Middle frontal gyrus (tissue), 1 donor: ENCODE data around the gene TNFRSF12A.

Experiments
- DNase-seq: peaks from one replicate; pipeline ENCODE4 v3.0.0-alpha.2; 2015; ENCODE audit warnings: low spot score; ENCODE audit errors: extremely low spot score

TNFRSF12A gene

DNA sequence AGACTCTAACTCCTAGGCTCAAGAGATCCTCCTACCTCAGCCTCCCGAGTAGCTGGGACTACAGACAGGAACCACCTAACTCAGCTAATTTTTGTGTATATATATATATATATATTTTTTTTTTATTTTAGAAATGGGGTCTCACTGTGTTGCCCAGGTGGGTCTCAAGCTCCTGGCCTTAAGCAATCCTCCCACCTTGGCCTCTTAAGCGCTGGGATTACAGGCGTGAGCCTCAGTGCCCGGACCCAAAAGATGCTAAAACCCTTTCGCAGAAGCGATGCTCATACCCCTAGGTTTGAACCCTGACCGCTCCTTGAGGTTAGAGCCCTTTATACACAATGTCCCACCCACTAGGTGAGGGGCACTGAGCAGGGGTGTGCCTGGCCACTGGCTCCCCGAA is 9.7 kb upstream of the TNFRSF12A start:
- no peak for DNase-seq

DNA sequence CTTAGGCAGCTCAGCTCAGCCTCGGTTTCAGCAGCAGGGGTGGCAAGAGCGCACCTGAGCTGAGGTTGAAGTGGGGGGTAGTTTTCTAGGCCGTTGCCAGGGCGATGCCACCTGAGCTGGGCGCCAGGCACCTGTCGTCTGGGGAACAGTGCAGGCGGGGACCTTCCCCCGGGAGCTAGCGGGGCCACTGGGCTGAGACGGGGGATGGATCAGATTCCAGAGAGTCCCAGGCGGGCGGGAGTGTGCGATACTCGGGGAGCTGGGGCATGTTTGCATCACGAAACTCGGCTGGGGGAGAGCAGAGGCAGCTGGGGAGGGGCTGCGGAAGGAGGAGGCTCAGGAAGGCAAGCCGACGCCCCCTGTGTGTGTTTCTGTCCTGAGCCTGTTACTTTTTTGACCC is 7.9 kb upstream of the TNFRSF12A start:
- DNase-seq = no peak

GRCh38 chr16:3012828-3013420 is 7.2 kb upstream of the TNFRSF12A start, which contains the start of gene CLDN9:
TSS of gene CLDN9 (plus strand) at chr16:3012923. CDS start at chr16:3013363, 440 bp downstream.
- DNase-seq = no peak

GRCh38 chr16:3013491-3013951 is 6.6 kb upstream of the TNFRSF12A start:
- no peak for DNase-seq

GRCh38 chr16:3013998-3014690 is 6.0 kb upstream of the TNFRSF12A start:
- DNase-seq = no peak

GRCh38 chr16:3014971-3015370 is 5.2 kb upstream of the TNFRSF12A start:
- DNase-seq = no peak

GRCh38 chr16:3015865-3016521 is 4.2 kb upstream of the TNFRSF12A start:
- DNase-seq = no peak

GRCh38 chr16:3017344-3017743 is 2.8 kb upstream of the TNFRSF12A start:
- DNase-seq = no peak

DNA sequence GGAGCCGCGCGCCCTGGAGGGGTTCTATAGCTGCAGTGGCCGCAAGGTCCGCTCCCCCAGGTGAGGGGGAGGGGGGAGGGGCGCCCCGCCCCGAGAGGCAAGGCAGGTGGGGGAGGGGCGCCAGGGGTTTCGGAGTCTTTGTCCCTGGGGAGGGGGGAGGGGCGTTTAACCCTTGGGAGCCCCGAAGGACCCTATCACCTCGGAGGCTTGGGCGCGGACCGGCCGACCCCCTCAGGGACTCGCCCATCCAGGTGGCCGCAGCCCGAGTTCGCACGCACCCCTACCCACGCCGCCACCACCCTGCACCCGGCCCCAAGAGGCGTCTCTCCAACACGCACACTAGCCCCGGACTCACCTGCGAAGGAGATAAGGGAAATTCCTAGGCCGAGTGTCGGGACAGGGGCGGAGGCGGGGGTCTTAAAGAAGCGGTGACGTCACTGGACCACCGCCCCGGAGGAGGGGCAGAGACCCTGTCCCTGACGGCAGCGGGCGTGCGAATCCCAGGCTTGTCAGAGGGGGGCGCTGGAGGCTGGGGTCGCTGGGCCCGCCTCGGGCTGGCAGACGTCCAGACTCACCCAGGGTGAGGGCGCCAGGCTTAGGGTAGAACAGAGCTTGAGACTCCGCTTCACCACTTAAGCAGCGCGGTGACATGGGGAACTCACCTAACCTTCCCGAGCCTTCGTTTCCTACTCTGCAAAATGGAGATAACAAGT is 2.2 kb upstream of the TNFRSF12A start, which contains the start of gene CLDN6:
CLDN6 (minus strand) TSS at position 390 of the 713 bp plus-strand sequence. CDS start 2,162 bp downstream, outside the sequence.
- DNase-seq = no peak

DNA sequence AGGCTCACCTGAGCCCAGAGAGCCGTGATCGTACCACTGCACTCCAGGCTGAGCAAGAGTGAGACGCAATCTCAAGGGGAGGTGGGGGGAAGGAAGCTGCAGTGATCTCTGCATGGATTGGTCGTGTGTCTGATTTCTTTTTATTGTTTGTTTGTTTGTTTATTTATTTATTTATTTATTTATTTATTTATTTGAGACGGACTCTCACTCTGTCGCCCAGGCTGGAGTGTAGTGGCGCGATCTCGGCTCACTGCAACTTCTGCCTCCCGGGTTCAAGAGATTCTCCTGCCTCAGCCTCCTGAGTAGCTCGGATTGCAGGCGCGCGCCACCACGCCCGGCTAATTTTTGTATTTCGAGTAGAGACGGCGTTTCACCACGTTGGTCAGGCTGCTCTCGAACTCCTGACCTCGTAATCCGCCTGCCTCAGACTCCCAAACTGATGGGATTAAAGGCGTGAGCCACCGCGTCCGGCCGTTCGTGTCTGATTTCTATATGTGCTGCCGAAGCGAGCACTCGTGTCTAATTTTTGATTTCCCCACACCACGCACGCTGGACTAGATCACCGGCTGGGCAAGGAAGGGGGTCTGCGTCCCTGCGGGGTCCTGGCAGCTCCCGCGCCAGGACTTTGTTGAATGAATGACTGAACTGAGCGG is 448 bp upstream of the TNFRSF12A start:
- no peak for DNase-seq

GRCh38 chr16:3020604-3021448 is 658 bp downstream of the TNFRSF12A start:
- DNase-seq = no peak

- no peak for DNase-seq
These were observed 1.5 kb downstream of the TNFRSF12A start for GRCh38 chr16:3021449-3022207.

DNA sequence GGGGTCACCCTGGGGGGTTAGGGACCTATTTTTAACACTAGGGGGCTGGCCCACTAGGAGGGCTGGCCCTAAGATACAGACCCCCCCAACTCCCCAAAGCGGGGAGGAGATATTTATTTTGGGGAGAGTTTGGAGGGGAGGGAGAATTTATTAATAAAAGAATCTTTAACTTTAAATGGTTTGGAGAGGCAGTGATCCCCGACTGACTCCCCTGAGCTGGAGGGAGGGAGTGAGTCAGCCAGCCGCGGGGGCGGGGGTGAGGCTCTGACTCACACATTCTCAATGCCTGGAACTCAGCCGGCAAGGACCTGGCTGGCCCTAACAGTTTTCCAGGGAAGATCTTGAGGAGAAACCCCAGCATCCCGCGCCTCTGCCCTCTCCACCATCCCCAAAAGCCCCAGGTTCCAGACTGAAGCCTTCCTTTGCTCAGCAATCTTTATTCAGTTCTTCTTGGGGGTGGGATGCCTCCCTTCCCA is 2.1 kb downstream of the TNFRSF12A start:
- DNase-seq = no peak

DNA sequence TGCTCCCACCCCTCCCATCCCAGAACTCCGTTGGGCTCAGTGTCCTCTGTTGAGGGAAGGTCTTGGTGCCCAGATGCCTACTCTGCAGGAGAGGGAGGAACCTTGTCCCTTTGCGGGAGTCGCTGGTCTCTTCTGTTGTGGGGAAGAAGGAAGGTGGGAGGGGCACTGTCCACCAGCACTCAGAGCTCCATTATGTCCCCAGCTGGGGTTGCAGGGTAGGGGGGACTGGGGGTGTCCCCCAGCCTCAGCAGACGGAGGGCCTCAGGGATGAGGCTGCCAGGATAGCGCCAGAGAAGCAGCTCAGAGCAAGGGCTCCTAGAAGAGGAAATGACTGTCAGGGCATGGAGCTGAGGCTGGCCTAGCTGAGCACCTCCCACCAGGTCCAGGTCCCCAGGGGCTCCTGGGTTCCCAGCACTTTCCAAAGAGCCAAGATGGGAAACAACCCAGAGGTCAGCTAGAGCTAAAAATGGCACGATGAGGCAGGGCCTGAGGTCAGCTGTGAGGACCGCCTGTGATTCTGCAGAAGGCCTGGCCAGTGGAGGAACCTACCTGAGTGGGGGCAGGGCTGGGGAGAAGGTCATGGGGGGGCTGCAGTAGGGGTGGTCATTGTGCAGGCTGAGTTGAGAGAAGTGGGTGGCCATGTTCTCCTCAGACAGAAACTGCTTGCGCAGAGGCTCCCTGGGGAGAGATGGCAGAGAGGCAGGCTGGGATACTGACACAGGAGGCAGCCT is 2.7 kb downstream of the TNFRSF12A start:
- no peak for DNase-seq

DNA sequence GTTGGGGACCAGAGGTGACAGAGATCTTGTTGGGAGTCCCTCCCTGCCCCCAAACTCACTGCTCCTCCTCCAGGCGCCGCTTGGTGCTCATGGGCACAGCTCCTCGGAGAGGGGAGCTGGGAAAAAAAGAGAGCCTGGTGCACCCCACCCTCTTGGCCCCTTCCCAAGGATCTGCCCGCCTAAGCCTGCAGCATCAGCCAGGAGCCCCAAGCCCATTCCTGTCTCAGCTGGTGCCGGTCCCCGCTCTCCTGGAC is 3.2 kb downstream of the TNFRSF12A start:
- no peak for DNase-seq

DNA sequence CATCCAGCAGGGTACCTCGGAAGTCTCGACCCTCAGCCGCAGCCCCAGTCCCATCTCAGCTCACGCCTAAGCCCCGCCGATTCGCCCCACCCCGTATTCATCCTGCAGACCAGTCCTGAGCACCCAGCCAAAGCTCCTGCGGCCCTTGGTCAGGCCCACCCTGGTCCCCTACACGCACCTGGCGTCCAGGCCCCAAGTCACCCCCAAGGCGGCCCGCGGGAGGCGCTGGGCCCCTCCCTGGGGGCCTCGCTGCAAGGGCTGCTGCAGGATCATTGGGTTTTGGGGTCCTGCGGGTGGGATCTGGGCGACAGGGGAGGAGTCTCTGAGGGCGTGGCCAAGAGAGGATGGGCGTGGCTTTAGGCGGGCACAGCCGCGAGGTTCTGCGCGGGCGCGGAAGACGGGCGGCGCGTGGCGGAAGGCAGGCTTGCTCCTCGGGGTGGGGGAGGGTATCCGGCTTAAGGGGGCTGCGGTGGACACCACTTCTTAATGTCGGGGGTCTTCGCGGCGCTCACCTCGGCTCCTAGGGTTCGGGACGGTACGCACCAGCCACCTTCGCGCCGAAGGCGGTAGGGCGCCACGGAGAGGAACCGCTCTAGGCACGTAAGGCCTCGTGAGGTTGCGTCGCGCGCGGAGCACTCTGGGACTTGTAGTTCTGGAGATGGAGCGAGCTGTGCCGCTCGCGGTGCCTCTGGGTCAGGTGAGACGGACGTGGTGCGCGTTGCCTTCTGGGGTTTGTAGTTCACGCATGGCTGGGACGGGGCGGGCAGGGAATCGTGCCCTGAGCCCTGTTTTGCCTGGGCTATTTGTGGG is 3.7 kb downstream of the TNFRSF12A start, which contains the start of the genes HCFC1R1 and THOC6:
HCFC1R1 (minus strand) TSS at position 274 of the 810 bp plus-strand sequence; CDS start at position 273, 1 bp downstream.
THOC6 (plus strand) TSS at position 367 of the 810 bp plus-strand sequence; CDS start at position 659, 292 bp downstream.
- DNase-seq = peak; percentile 96

- no peak for DNase-seq
These were observed 5.1 kb downstream of the TNFRSF12A start for GRCh38 chr16:3025032-3026002.
